GM10266 (cell line): ENCODE data around the gene KIR3DL3.
"Not testable (repeated sequence)": the region's sequence is repeated elsewhere in the genome, so short reads cannot be mapped to it uniquely, and the experiment has no call there.

Experiments
- DNase-seq: peaks from one replicate; pipeline ENCODE4 v3.0.0; 2012; ENCODE audit errors: extremely low spot score

The KIR3DL3 gene

DNA sequence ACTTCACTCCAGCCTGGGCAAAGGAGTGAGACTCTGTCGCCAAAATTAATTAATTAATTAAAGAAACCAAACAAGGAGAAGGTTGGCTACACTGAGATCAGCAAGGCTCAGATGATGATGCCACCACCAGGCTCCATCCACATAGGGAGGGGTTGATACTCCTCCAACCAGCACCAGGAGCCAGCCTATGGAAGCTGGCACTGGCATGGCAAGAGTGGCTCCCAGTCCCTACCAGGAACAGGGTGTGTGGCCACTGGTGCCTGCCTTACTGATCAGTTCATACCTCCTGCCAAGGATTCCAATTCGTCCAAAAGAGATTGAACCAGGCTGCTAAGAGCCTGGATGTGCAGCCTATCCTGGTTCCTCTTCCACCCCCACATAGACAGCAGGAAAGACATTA lies 48.4 kb downstream of the KIR3DL3 start:
- not testable (repeated sequence) for DNase-seq

- DNase-seq, result not testable (repeated sequence)
Observed at GRCh38 chr19:54775095-54775815, 51.0 kb downstream of the KIR3DL3 start.

DNA sequence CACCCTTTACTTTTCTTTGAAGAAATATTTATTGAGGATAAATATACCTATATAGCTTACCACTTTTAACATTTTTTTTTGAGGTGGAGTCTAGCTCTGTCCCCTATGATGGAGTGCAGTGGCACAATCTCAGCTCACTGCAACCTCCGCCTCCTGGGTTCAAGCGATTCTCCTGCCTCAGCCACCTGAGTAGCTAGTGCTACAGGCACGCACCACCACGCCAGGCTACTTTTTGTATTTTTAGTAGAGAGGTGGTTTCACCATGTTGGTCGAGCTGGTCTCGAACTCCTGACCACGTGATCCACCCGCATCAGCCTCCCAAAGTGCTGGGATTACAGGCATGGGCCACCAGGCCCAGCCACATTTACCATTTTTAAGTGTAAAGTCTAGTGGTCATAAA lies 51.6 kb downstream of the KIR3DL3 start:
- DNase-seq, result not testable (repeated sequence)

DNA sequence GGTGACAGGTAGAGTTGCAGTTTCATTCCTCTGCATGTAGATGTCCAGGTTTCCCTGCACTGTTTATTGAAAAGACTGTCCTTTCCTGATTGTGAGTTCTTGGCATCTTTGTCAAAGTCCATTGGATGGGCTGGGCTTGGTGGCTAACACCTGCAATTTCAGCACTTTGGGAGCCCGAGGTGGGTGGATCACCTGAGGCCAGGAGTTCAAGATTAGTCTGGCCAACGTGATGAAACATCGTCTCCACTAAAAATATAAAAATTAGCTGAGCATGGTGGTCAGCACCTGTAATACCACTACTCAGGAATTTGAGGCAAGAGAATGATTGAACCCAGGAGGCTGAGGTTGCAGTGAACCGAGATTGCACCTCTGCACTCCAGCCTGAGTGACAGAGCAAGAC lies 53.6 kb downstream of the KIR3DL3 start:
- not testable (repeated sequence) for DNase-seq

DNA sequence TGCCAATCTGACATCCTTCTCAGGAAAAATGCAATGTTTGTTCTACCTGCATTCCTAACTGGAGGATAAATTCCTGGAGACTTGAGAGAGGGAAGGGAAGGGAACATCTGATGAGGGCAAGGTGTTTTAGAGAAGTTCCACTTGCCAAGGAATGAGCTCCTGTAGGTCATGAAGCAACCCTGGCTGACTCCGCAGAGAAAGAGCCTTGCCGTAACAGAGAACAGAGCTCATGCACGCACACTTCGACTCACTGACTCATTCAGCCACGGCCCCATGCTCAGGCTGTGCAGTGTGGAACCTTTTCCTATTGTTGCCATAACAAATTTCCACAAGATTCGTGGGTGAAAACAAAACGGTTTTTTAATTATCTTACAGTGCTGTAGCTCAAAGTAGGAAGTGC lies 54.7 kb downstream of the KIR3DL3 start:
- not testable (repeated sequence) for DNase-seq

DNA sequence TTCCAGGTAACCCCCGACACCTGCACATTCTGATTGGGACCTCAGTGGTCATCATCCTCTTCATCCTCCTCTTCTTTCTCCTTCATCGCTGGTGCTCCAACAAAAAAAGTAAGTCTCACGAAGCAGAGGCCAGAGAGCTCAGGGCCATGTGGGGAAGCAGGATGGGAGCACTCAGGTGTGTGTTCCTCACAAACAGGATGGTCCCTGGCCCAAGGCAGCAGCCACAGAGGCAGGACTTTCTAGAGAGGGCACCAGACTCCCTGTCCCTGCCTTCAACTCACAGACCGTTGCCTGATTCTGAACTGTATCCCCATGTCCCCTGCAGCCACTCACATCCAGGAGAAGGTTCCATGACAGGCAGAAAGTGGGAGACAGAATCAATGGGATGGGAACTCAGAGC lies 58.7 kb downstream of the KIR3DL3 start:
- DNase-seq, result not testable (repeated sequence)
